Astrocyte (in vitro differentiated cells and primary cell): ENCODE results near the gene EXOC6B. TPM values are rescaled to one million over a fixed set of nuclear protein-coding genes. Genes with fewer than 3 reads are reported as not detected.

ENCODE experiments used
- DNase-seq: peaks from one replicate; pipeline ENCODE4 v3.0.0-alpha.2; 2010; ENCODE audit warnings: low read depth
- FAIRE-seq: peaks from 2 replicates; lab custom pipeline; 2011; peaks lifted over from hg19 to GRCh38; lab: Jason Lieb, UNC
- H2AFZ ChIP-seq: 2 replicates; pipeline ENCODE4 v1.6.0; 2012; ENCODE audit warnings: low read depth, low read length, inconsistent platforms
- H3K27ac ChIP-seq: 2 replicates; pipeline ENCODE4 v1.5.1; 2011; ENCODE audit warnings: low read depth, low read length, inconsistent platforms
- H3K27me3 ChIP-seq: 2 replicates; pipeline ENCODE4 v1.6.0; 2011; ENCODE audit warnings: low read length, inconsistent platforms; ENCODE audit not compliant: insufficient read depth
- H3K36me3 ChIP-seq: 2 replicates; pipeline ENCODE4 v1.5.1; 2011; ENCODE audit warnings: low read length, inconsistent platforms; ENCODE audit not compliant: insufficient read depth
- H3K4me1 ChIP-seq: 2 replicates; pipeline ENCODE4 v1.5.1; 2011; ENCODE audit warnings: low read length, inconsistent platforms; ENCODE audit not compliant: insufficient read depth
- H3K4me2 ChIP-seq: 2 replicates; pipeline ENCODE4 v1.6.0; 2012; ENCODE audit warnings: low read length, inconsistent platforms
- H3K4me3 ChIP-seq: 2 replicates; pipeline ENCODE4 v1.5.1; 2011; ENCODE audit warnings: low read depth, mild to moderate bottlenecking, low read length, inconsistent platforms; ENCODE audit not compliant: insufficient read depth
- H3K79me2 ChIP-seq: 2 replicates; pipeline ENCODE4 v1.6.0; 2012; ENCODE audit warnings: mild to moderate bottlenecking, low read length, inconsistent platforms; ENCODE audit not compliant: insufficient read depth
- H3K9ac ChIP-seq: 2 replicates; pipeline ENCODE4 v1.6.0; 2012; ENCODE audit warnings: mild to moderate bottlenecking, low read length, inconsistent platforms
- H3K9me3 ChIP-seq: 2 replicates; pipeline ENCODE4 v1.5.1; 2012; ENCODE audit warnings: low read depth, mild to moderate bottlenecking, low read length, inconsistent platforms; ENCODE audit not compliant: insufficient read depth
- H4K20me1 ChIP-seq: 2 replicates; pipeline ENCODE4 v1.6.0; 2012; ENCODE audit warnings: low read length, inconsistent platforms; ENCODE audit not compliant: insufficient read depth
- H3K27ac Mint-ChIP-seq: one replicate; pipeline ENCODE4 v1.8.0; 2021; ENCODE audit warnings: mild to moderate bottlenecking, mixed read lengths; ENCODE audit not compliant: unreplicated experiment
- H3K27me3 Mint-ChIP-seq: one replicate; pipeline ENCODE4 v1.8.0; 2021; ENCODE audit warnings: low read depth, mixed read lengths; ENCODE audit not compliant: unreplicated experiment
- H3K36me3 Mint-ChIP-seq: one replicate; pipeline ENCODE4 v1.8.0; 2021; ENCODE audit warnings: low read depth, mixed read lengths; ENCODE audit not compliant: unreplicated experiment
- H3K4me1 Mint-ChIP-seq: one replicate; pipeline ENCODE4 v1.8.0; 2021; ENCODE audit warnings: low read depth, mixed read lengths; ENCODE audit not compliant: unreplicated experiment
- H3K4me3 Mint-ChIP-seq: one replicate; pipeline ENCODE4 v1.8.0; 2021; ENCODE audit warnings: mild to moderate bottlenecking, moderate library complexity, mixed read lengths; ENCODE audit not compliant: unreplicated experiment
- H3K9me3 Mint-ChIP-seq: one replicate; pipeline ENCODE4 v1.8.0; 2021; ENCODE audit warnings: mild to moderate bottlenecking, mixed read lengths; ENCODE audit not compliant: unreplicated experiment
- CTCF ChIP-seq: IDR thresholded peaks from 2 replicates; pipeline ENCODE4 v1.5.1; 2011; ENCODE audit warnings: low read depth, mild to moderate bottlenecking, inconsistent platforms, low read length, moderate library complexity; ENCODE audit not compliant: insufficient read depth
- EZH2 ChIP-seq: IDR thresholded peaks from 2 replicates; pipeline ENCODE4 v1.6.1; 2012; ENCODE audit warnings: mild to moderate bottlenecking, low read length, inconsistent platforms; ENCODE audit not compliant: insufficient read depth
- total RNA-seq: library from RNA; stranded (reverse); gene quantifications from 2 replicates; pipeline ENCODE4 v1.2.1, GENCODE V29; 2021

Gene EXOC6B
- total RNA-seq, 1 donor from 2014 or later = 31.8 TPM

- H2AFZ ChIP-seq = no peak overlapping the region
- H3K27me3 ChIP-seq = peaks cover 21% of the 10 kb centered on the region
- no peak overlapping the region for H3K27ac ChIP-seq
- TF ChIP-seq CTCF (no peak), EZH2 (no peak)
- no peak overlapping the region for H3K9ac ChIP-seq
- H3K4me1 ChIP-seq = peaks cover 6% of the 10 kb centered on the region
- Mint-ChIP-seq H3K27ac (no peak overlapping the region), H3K36me3 (no peaks in the 10 kb centered on the region), H3K9me3 (no peaks in the 10 kb centered on the region), H3K27me3 (peaks cover 55% of the 10 kb centered on the region), H3K4me1 (no peaks in the 10 kb centered on the region), H3K4me3 (no peak overlapping the region)
- no peaks in the 10 kb centered on the region for H3K79me2 ChIP-seq
- H3K9me3 ChIP-seq = no peaks in the 10 kb centered on the region
- no peak for DNase-seq
- no peak overlapping the region for H3K4me3 ChIP-seq
- H3K4me2 ChIP-seq = no peak overlapping the region
- no peaks in the 10 kb centered on the region for H3K36me3 ChIP-seq
- peaks cover 3% of the 10 kb centered on the region for H4K20me1 ChIP-seq
- no peak for FAIRE-seq
These were observed 686.4 kb downstream of the EXOC6B start for GRCh38 chr2:72139471-72139873.

GRCh38 chr2:72138921-72139381 lies 686.9 kb downstream of the EXOC6B start:
- H3K9me3 ChIP-seq = no peaks in the 10 kb centered on the region
- H3K36me3 ChIP-seq = no peaks in the 10 kb centered on the region
- peaks cover 18% of the 10 kb centered on the region for H3K27me3 ChIP-seq
- no peak overlapping the region for H2AFZ ChIP-seq
- Mint-ChIP-seq H3K27ac (no peak overlapping the region), H3K27me3 (peaks cover 54% of the 10 kb centered on the region), H3K4me3 (no peak overlapping the region), H3K9me3 (no peaks in the 10 kb centered on the region), H3K36me3 (no peaks in the 10 kb centered on the region), H3K4me1 (no peaks in the 10 kb centered on the region)
- TF ChIP-seq EZH2 (no peak), CTCF (no peak)
- peak; percentile 36 for DNase-seq
- H3K27ac ChIP-seq = no peak overlapping the region
- peaks cover 3% of the 10 kb centered on the region for H4K20me1 ChIP-seq
- H3K4me3 ChIP-seq = no peak overlapping the region
- H3K9ac ChIP-seq = no peak overlapping the region
- H3K4me1 ChIP-seq = peaks cover 6% of the 10 kb centered on the region
- no peak for FAIRE-seq
- H3K4me2 ChIP-seq = no peak overlapping the region
- no peaks in the 10 kb centered on the region for H3K79me2 ChIP-seq

GRCh38 chr2:72138011-72138881 lies 687.6 kb downstream of the EXOC6B start:
- Histone ChIP-seq H3K36me3 (no peaks in the 10 kb centered on the region), H3K4me2 (no peak overlapping the region), H3K9me3 (no peaks in the 10 kb centered on the region), H2AFZ (no peak overlapping the region), H3K27me3 (peaks cover 11% of the 10 kb centered on the region), H3K79me2 (no peaks in the 10 kb centered on the region), H4K20me1 (peaks cover 3% of the 10 kb centered on the region), H3K4me1 (no peaks in the 10 kb centered on the region), H3K4me3 (no peak overlapping the region), H3K27ac (no peak overlapping the region), H3K9ac (no peak overlapping the region)
- peaks cover 50% of the 10 kb centered on the region for H3K27me3 Mint-ChIP-seq
- FAIRE-seq = no peak
- H3K4me1 Mint-ChIP-seq = no peaks in the 10 kb centered on the region
- TF ChIP-seq EZH2 = no peak
- no peak for TF ChIP-seq CTCF
- H3K27ac Mint-ChIP-seq = no peak overlapping the region
- H3K36me3 Mint-ChIP-seq = no peaks in the 10 kb centered on the region
- no peak overlapping the region for H3K4me3 Mint-ChIP-seq
- no peaks in the 10 kb centered on the region for H3K9me3 Mint-ChIP-seq
- DNase-seq = no peak
